ENCODE data around the gene SPAG7. TPM values are rescaled to one million over a fixed set of nuclear protein-coding genes. Genes with fewer than 3 reads are reported as not detected.
A peak's percentile ranks its signal among the peaks of the same experiment; 100 is the strongest.

The SPAG7 gene
- total RNA-seq, 2 experiments from 2014 or later, result 54.4 to 58.9 TPM

DNA sequence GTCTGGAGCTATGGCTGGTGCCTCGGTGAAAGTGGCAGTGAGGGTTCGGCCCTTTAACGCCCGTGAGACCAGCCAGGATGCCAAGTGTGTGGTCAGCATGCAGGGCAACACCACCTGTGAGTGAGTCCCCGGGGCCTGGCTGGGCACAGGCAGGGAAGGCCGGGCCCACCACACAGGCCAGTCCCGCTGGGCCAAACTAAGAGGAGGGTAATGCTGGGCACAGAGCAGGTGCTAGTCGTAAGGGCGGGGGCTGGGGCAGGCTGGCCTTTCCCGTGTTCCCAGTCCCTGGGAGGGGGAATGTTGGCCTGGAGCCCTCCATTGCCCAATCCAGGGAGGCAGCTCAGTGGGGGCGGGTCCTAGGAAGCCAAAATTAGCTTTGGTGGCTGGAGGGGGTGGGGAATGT, 32.6 kb upstream of the SPAG7 start:
- no peaks in the 10 kb centered on the region for H4K20me1 ChIP-seq (ENCODE audit: insufficient read depth, low read length)
- peaks cover 6% of the 10 kb centered on the region; the same call in 1 of the 2 replicates for H3K79me2 ChIP-seq (ENCODE audit: insufficient read depth, low read depth, low read length)
- CTCF ChIA-PET (ENCODE audit: unreplicated experiment), result interaction anchor here (0.6 kb wide), 1 partner anchor 528 kb away, joined by 3 read pairs; no protein-coding TSS in a partner anchor
- peaks cover 20% of the 10 kb centered on the region for H3K4me1 ChIP-seq (ENCODE audit: insufficient read depth, low read length, poor library complexity, severe bottlenecking)
- TF ChIP-seq EZH2phosphoT487 (IDR thresholded peaks at IDR 0.05; ENCODE audit: borderline replicate concordance, low read depth, low read length), result no peak
- TF ChIP-seq, protein P1, sequence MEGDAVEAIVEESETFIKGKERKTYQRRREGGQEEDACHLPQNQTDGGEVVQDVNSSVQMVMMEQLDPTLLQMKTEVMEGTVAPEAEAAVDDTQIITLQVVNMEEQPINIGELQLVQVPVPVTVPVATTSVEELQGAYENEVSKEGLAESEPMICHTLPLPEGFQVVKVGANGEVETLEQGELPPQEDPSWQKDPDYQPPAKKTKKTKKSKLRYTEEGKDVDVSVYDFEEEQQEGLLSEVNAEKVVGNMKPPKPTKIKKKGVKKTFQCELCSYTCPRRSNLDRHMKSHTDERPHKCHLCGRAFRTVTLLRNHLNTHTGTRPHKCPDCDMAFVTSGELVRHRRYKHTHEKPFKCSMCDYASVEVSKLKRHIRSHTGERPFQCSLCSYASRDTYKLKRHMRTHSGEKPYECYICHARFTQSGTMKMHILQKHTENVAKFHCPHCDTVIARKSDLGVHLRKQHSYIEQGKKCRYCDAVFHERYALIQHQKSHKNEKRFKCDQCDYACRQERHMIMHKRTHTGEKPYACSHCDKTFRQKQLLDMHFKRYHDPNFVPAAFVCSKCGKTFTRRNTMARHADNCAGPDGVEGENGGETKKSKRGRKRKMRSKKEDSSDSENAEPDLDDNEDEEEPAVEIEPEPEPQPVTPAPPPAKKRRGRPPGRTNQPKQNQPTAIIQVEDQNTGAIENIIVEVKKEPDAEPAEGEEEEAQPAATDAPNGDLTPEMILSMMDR (conservative IDR thresholded peaks at IDR 0.05; ENCODE audit: low read length), result no peak
- H3K36me3 ChIP-seq (ENCODE audit: insufficient read depth, low read length), result peaks cover 39% of the 10 kb centered on the region
- POLR2A ChIA-PET, result interaction anchor here (0.6 kb wide), 1 partner anchor 25 kb away, joined by 3 read pairs; no protein-coding TSS in a partner anchor
- H3K27ac ChIP-seq (ENCODE audit: low read depth, low read length, poor library complexity, severe bottlenecking), result no peak overlapping the region
- intact Hi-C loops (cut with micrococcal nuclease; ENCODE audit: unreplicated experiment), result no loop called here
- no peak for DNase-seq (ENCODE audit: low spot score)
- BruUV-seq (replicated peaks), result no TSS peak
- no peaks in the 10 kb centered on the region for H3K9me3 ChIP-seq (ENCODE audit: low read length)
- H3K4me3 ChIP-seq (ENCODE audit: low read depth, low read length, poor library complexity, severe bottlenecking), result no peak overlapping the region
- no peak overlapping the region for H2AFZ ChIP-seq (ENCODE audit: low read length)
- no peaks in the 10 kb centered on the region for H3K9me2 ChIP-seq (ENCODE audit: insufficient read depth, low read length)
- H3K4me2 ChIP-seq (ENCODE audit: low read length), result peak overlapping the region; percentile 98; the same call in 1 of the 2 replicates

DNA sequence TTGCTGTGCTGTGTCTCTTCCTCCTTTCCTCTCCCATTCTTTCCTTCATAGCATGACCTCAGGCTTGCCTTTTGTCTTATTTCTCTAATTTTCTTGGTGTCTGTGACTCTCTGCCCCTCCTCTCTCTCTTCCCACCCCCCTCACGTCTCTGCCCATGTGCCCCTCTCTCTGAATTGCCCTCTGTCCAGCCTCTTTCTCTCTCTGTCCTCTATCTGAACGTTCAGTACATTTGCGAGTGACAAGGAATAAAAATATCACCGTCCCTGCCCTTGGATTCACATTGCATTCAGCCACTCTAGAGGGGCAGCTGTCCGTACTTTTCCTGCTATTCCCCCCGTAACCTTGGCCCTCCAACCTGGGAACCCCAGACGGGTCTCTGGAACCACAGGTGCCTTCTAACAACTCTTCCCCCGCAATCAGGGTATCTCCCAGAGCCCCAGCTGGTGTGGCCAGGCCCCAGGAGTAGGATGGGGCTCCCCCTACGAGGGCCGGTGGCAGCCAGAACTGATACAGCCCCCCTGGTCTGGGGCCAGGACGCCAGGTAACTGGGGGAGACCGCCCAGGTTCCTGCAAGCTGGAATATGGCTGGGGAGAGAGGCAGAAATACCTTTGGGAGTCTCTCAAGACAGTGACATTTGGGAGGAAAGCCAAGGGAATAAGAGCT, 31.9 kb upstream of the SPAG7 start:
- Histone ChIP-seq H2AFZ (ENCODE audit: low read length) (no peak overlapping the region), H3K36me3 (ENCODE audit: insufficient read depth, low read length) (peaks cover 33% of the 10 kb centered on the region), H3K9me2 (ENCODE audit: insufficient read depth, low read length) (no peaks in the 10 kb centered on the region), H3K79me2 (ENCODE audit: insufficient read depth, low read depth, low read length) (peaks cover 6% of the 10 kb centered on the region; the same call in 1 of the 2 replicates), H3K4me1 (ENCODE audit: insufficient read depth, low read length, poor library complexity, severe bottlenecking) (peaks cover 20% of the 10 kb centered on the region), H3K9me3 (ENCODE audit: low read length) (no peaks in the 10 kb centered on the region), H3K4me2 (ENCODE audit: low read length) (peak overlapping the region; percentile 98), H3K27ac (ENCODE audit: low read depth, low read length, poor library complexity, severe bottlenecking) (peak overlapping the region; percentile 17), H4K20me1 (ENCODE audit: insufficient read depth, low read length) (no peaks in the 10 kb centered on the region), H3K4me3 (ENCODE audit: low read depth, low read length, poor library complexity, severe bottlenecking) (peak overlapping the region; percentile 93)
- BruUV-seq (replicated peaks), result no TSS peak
- intact Hi-C loops (cut with micrococcal nuclease; ENCODE audit: unreplicated experiment), result no loop called here
- no peak for TF ChIP-seq EZH2phosphoT487 (IDR thresholded peaks at IDR 0.05; ENCODE audit: borderline replicate concordance, low read depth, low read length)
- TF ChIP-seq, protein P1 (conservative IDR thresholded peaks at IDR 0.05; ENCODE audit: low read length), result no peak
- ChIA-PET CTCF (ENCODE audit: unreplicated experiment) (interaction anchor here (0.6 kb wide), 1 partner anchor 529 kb away, joined by 3 read pairs; no protein-coding TSS in a partner anchor), POLR2A (no interaction called here)
- no peak for DNase-seq (ENCODE audit: low spot score)
